Left lung (tissue), 10 donors: ENCODE data around the gene AGT. TPM values are rescaled to one million over a fixed set of nuclear protein-coding genes. Genes with fewer than 3 reads are reported as not detected.

Experiments used
- ATAC-seq: fragments of 200-7000 bp; cut with Tn5 transposase; one replicate; pipeline ENCODE4 v1.9.1; 2020; ENCODE audit warnings: moderate library complexity
- DNase-seq, 4 donors: peaks; one replicate each; pipeline ENCODE4 v3.0.0-alpha.2; 2013 to 2020
- H3K27ac ChIP-seq, 2 donors: fragments of 200-600 bp; sonication (generic) in 1 of 2; one replicate each; pipeline versions ENCODE4 v1.5.0 to v1.8.0; 2020 to 2021
- H3K27me3 ChIP-seq, 2 donors: fragments of 200-600 bp; sonication (generic) in 1 of 2; one replicate each; pipeline versions ENCODE4 v1.5.0 to v1.8.0; 2020 to 2021
- H3K36me3 ChIP-seq, 2 donors: fragments of 200-600 bp; sonication (generic) in 1 of 2; one replicate each; pipeline versions ENCODE4 v1.5.0 to v1.8.0; 2020 to 2021
- H3K4me1 ChIP-seq, 2 donors: fragments of 200-600 bp; one replicate each; pipeline ENCODE4 v1.8.0; 2021
- H3K4me3 ChIP-seq, 2 donors: fragments of 200-600 bp; sonication (generic) in 1 of 2; one replicate each; pipeline versions ENCODE4 v1.5.0 to v1.8.0; 2020 to 2021; ENCODE audit warnings: mild to moderate bottlenecking in 1 of 2
- H3K9me3 ChIP-seq, 2 donors: fragments of 200-600 bp; sonication (generic) in 1 of 2; one replicate each; pipeline versions ENCODE4 v1.5.0 to v1.8.0; 2020 to 2021
- CTCF ChIP-seq, 2 donors: fragments of 200-600 bp; sonication (generic) in 1 of 2; IDR thresholded peaks; one replicate each; pipeline versions ENCODE4 v1.5.0 to v1.8.0; 2021; ENCODE audit warnings: antibody characterized with exemption in 2 of 2
- intact Hi-C, 2 donors: fragments of 100-400 bp; cut with DNase I; formaldehyde crosslinking; loops; one replicate each; pipeline versions ENCODE4 v1.11.2 to v1.14.2; 2022
- polyA plus RNA-seq, 6 donors: library from polyadenylated mRNA; unstranded; fragments of 120-200 nt; gene quantifications; one replicate each; pipeline ENCODE4 v1.2.1, GENCODE V29; 2013; ENCODE audit not compliant: insufficient read length in 6 of 6
- total RNA-seq, 2 donors: library from RNA; stranded (reverse); fragmentation: NEBNext Ultra II Directional; extraction: Animal tissue kit (Norgen Biotek cat#: 25700); gene quantifications; one replicate each; pipeline ENCODE4 v1.2.1, GENCODE V29; 2021
- donor health status: DM: no; HTN: yes; CAD: no.
- donor health status: DM: no; HTN: no; CAD: no.

AGT gene
- total and polyA plus RNA-seq, 8 donors = 0.28 to 2.9 (median 0.71) TPM

GRCh38 chr1:230694991-230695390 lies 18.9 kb downstream of the AGT start:
- no peak for TF ChIP-seq CTCF (IDR thresholded peaks at IDR 0.05)
- H3K36me3 ChIP-seq = peaks cover 0 to 46% of the 10 kb centered on the region in 2 donors
- H3K4me1 ChIP-seq = no peaks in the 10 kb centered on the region
- DNase-seq (no peak), ATAC-seq (no peak)
- intact Hi-C loops = no loop called here
- H3K4me3 ChIP-seq = no peak overlapping the region
- H3K27ac ChIP-seq = no peak overlapping the region
- H3K27me3 ChIP-seq = no peaks in the 10 kb centered on the region
- H3K9me3 ChIP-seq = no peaks in the 10 kb centered on the region

- H3K4me1 ChIP-seq = no peaks in the 10 kb centered on the region
- ATAC-seq = no peak
- no peak for DNase-seq
- H3K9me3 ChIP-seq = no peaks in the 10 kb centered on the region
- no peaks in the 10 kb centered on the region for H3K27me3 ChIP-seq
- no peak for TF ChIP-seq CTCF (IDR thresholded peaks at IDR 0.05)
- no peak overlapping the region for H3K27ac ChIP-seq
- intact Hi-C loops = no loop called here
- H3K4me3 ChIP-seq = no peak overlapping the region
- peaks cover 0 to 51% of the 10 kb centered on the region in 2 donors for H3K36me3 ChIP-seq
Observed at GRCh38 chr1:230694464-230694863, 19.5 kb downstream of the AGT start.

- no peak for ATAC-seq
- Histone ChIP-seq H3K4me3 (no peak overlapping the region), H3K36me3 (peaks cover 0 to 58% of the 10 kb centered on the region in 2 donors), H3K27ac (no peak overlapping the region), H3K4me1 (no peaks in the 10 kb centered on the region), H3K9me3 (no peaks in the 10 kb centered on the region), H3K27me3 (no peaks in the 10 kb centered on the region)
- intact Hi-C loops = no loop called here
- TF ChIP-seq CTCF (IDR thresholded peaks at IDR 0.05) = no peak
- DNase-seq = no peak
Observed at GRCh38 chr1:230693777-230694176, 20.1 kb downstream of the AGT start.

GRCh38 chr1:230693221-230693620 lies 20.7 kb downstream of the AGT start:
- Histone ChIP-seq H3K36me3 (peaks cover 0 to 64% of the 10 kb centered on the region in 2 donors), H3K27me3 (no peaks in the 10 kb centered on the region), H3K4me1 (no peaks in the 10 kb centered on the region), H3K4me3 (no peak overlapping the region), H3K9me3 (no peaks in the 10 kb centered on the region), H3K27ac (no peak overlapping the region)
- no peak for TF ChIP-seq CTCF (IDR thresholded peaks at IDR 0.05)
- ATAC-seq (no peak), DNase-seq (no peak)
- intact Hi-C loops = no loop called here

GRCh38 chr1:230691615-230692014 lies 22.3 kb downstream of the AGT start:
- Histone ChIP-seq H3K27me3 (no peaks in the 10 kb centered on the region), H3K4me3 (no peak overlapping the region), H3K4me1 (no peaks in the 10 kb centered on the region), H3K9me3 (no peaks in the 10 kb centered on the region), H3K27ac (no peak overlapping the region), H3K36me3 (peaks cover 0 to 79% of the 10 kb centered on the region in 2 donors)
- intact Hi-C loops = no loop called here
- ATAC-seq (no peak), DNase-seq (no peak)
- TF ChIP-seq CTCF (IDR thresholded peaks at IDR 0.05) = no peak
